Chondrocyte (in vitro differentiated cells): ENCODE measurements around the gene MTFR1L. TPM values are rescaled to one million over a fixed set of nuclear protein-coding genes. Genes with fewer than 3 reads are reported as not detected.

Experiments used
- DNase-seq: peaks from one replicate; pipeline ENCODE4 v3.0.0; 2021; ENCODE audit warnings: mixed read lengths, low spot score
- H3K27ac Mint-ChIP-seq: one replicate; pipeline ENCODE4 v1.8.0; 2021; ENCODE audit warnings: mild to moderate bottlenecking, moderate library complexity, mixed read lengths; ENCODE audit not compliant: unreplicated experiment
- H3K27me3 Mint-ChIP-seq: 2 replicates; pipeline ENCODE4 v1.8.0; 2021; ENCODE audit warnings: low read depth, mixed read lengths
- H3K36me3 Mint-ChIP-seq: 2 replicates; pipeline ENCODE4 v1.8.0; 2021; ENCODE audit warnings: low read depth, mixed read lengths
- H3K4me1 Mint-ChIP-seq: 2 replicates; pipeline ENCODE4 v1.8.0; 2021; ENCODE audit warnings: low read depth, mild to moderate bottlenecking, mixed read lengths
- H3K4me3 Mint-ChIP-seq: one replicate; pipeline ENCODE4 v1.8.0; 2021; ENCODE audit warnings: mild to moderate bottlenecking, moderate library complexity, mixed read lengths; ENCODE audit not compliant: unreplicated experiment
- H3K9me3 Mint-ChIP-seq: 2 replicates; pipeline ENCODE4 v1.8.0; 2021; ENCODE audit warnings: low read depth, mixed read lengths
- CTCF ChIP-seq: fragments of 200-600 bp; sonication (generic); IDR thresholded peaks from 2 replicates; pipeline ENCODE4 v1.5.0; 2021; ENCODE audit warnings: antibody characterized with exemption, mild to moderate bottlenecking, moderate library complexity
- total RNA-seq: library from RNA; stranded (reverse); gene quantifications from 3 replicates; pipeline ENCODE4 v1.2.1, GENCODE V29; 2021

Gene MTFR1L
- total RNA-seq, 1 donor from 2014 or later, result 51.2 TPM

- Mint-ChIP-seq H3K27ac (no peak overlapping the region), H3K9me3 (no peaks in the 10 kb centered on the region), H3K4me3 (no peak overlapping the region), H3K27me3 (no peaks in the 10 kb centered on the region), H3K4me1 (peaks cover 51% of the 10 kb centered on the region), H3K36me3 (peaks cover 2% of the 10 kb centered on the region)
- no peak for DNase-seq
- TF ChIP-seq CTCF, result no peak
Observed at GRCh38 chr1:25802915-25803314, 16.8 kb upstream of the MTFR1L start.

GRCh38 chr1:25803368-25803767 lies 16.4 kb upstream of the MTFR1L start:
- H3K27ac Mint-ChIP-seq, result no peak overlapping the region
- H3K9me3 Mint-ChIP-seq, result no peaks in the 10 kb centered on the region
- H3K36me3 Mint-ChIP-seq, result peaks cover 2% of the 10 kb centered on the region
- TF ChIP-seq CTCF, result no peak
- H3K27me3 Mint-ChIP-seq, result no peaks in the 10 kb centered on the region
- no peak overlapping the region for H3K4me3 Mint-ChIP-seq
- peaks cover 51% of the 10 kb centered on the region for H3K4me1 Mint-ChIP-seq
- no peak for DNase-seq

GRCh38 chr1:25804244-25804963 lies 15.3 kb upstream of the MTFR1L start:
- DNase-seq, result no peak
- no peaks in the 10 kb centered on the region for H3K9me3 Mint-ChIP-seq
- peaks cover 50% of the 10 kb centered on the region for H3K4me1 Mint-ChIP-seq
- no peaks in the 10 kb centered on the region for H3K27me3 Mint-ChIP-seq
- H3K4me3 Mint-ChIP-seq, result no peak overlapping the region
- H3K27ac Mint-ChIP-seq, result peak overlapping the region; percentile 8
- TF ChIP-seq CTCF, result no peak
- peaks cover 5% of the 10 kb centered on the region for H3K36me3 Mint-ChIP-seq

DNA sequence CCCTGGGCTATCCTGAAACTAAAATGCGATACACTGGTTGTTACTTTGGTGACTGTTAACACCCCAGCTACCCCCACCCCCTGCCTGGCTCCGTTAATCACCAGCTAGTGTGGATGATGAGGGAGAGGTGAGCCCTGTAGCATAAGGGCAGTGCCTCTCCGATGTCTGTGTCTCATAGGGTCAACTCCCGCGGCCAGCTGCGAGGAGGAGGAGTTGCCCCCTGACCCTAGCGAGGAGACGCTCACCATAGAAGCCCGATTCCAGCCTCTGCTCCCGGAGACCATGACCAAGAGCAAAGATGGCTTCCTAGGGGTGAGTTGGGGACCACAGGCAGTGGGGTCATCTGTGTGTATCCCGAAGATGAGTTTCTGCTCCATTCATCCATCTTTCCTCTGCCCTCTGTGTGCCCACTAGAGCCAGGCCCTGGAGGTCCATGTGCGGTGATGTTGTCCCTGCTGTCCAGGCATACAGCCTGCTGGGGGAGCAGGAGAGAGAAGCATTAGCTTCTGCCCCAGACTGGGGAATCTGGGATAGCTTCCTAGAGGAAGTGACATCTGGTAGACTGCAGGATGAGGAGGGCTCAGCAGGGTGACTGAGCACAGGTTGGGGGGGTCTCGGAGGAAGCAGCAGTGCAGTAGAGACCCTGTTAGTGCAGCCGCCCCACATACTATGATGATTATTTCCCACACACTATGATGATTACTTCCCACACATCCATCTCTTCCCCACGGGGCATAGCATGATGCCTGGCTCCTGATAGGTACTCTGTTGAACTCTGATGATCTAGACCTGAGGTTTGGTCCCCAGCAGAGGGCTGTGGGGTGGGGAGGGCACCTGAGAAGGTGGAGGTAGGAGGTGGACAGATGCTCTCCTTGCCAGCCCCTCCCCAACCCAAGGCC lies 14.5 kb upstream of the MTFR1L start:
- Mint-ChIP-seq H3K9me3 (no peaks in the 10 kb centered on the region), H3K36me3 (peaks cover 9% of the 10 kb centered on the region), H3K27me3 (no peaks in the 10 kb centered on the region), H3K4me1 (peaks cover 46% of the 10 kb centered on the region), H3K4me3 (no peak overlapping the region), H3K27ac (peak overlapping the region; percentile 69)
- no peak for TF ChIP-seq CTCF
- DNase-seq, result no peak

- peaks cover 9% of the 10 kb centered on the region for H3K36me3 Mint-ChIP-seq
- H3K4me1 Mint-ChIP-seq, result peaks cover 41% of the 10 kb centered on the region
- no peak for TF ChIP-seq CTCF
- no peak for DNase-seq
- no peak overlapping the region for H3K4me3 Mint-ChIP-seq
- H3K27ac Mint-ChIP-seq, result peak overlapping the region; percentile 69
- no peaks in the 10 kb centered on the region for H3K9me3 Mint-ChIP-seq
- H3K27me3 Mint-ChIP-seq, result no peaks in the 10 kb centered on the region
Observed at GRCh38 chr1:25805863-25806225, 13.9 kb upstream of the MTFR1L start.
